HG03095 (cell line): Measurements from ENCODE around the gene MYCBPAP.

Experiments used
- ATAC-seq: cut with Tn5 transposase; IDR thresholded peaks from one replicate; pipeline ENCODE4 v1.9.1; 2021; ENCODE audit warnings: moderate library complexity; ENCODE audit not compliant: unreplicated experiment

MYCBPAP gene

DNA sequence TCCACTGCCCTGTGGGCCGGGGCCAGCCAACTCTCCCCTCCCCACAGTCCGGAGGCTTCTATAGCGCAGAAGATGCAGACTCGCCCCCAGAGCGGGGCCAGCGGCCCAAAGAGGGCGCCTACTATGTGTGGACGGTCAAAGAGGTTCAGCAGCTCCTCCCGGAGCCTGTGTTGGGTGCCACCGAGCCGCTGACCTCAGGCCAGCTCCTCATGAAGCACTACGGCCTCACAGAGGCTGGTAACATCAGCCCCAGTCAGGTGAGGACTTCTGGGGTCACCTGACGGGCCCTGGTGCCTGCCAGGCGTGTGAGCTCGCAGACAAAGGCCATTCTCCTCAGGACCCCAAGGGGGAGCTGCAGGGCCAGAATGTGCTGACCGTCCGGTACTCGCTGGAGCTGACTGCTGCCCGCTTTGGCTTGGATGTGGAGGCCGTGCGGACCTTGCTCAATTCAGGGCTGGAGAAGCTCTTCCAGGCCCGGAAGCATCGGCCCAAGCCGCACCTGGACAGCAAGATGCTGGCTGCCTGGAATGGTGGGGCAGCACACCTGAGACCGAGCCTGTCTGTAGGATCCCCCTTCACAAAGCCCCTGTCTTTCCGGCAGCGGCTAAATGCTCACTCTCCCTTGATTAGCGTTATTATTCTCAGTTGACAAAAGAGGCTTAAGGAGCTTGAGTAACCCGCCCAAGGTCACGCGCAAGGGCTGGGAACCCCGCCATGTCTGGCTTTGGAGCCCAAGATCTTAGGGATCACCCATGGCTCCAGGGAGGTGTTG, 42.6 kb downstream of the MYCBPAP start:
- ATAC-seq, result no peak

DNA sequence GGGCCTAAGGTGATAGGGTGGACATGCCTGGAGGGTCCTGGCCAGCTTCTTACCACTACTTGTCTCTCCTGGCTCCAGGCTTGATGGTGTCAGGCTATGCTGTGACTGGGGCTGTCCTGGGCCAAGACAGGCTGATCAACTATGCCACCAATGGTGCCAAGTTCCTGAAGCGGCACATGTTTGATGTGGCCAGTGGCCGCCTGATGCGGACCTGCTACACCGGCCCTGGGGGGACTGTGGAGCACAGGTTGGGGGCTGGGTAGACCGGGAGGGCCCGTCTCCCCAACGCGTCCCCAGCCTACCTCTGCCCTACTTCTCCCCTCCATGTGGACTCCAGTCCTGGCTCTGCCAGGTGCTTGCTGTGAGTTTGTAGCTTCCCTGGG, 43.2 kb downstream of the MYCBPAP start:
- no peak for ATAC-seq

DNA sequence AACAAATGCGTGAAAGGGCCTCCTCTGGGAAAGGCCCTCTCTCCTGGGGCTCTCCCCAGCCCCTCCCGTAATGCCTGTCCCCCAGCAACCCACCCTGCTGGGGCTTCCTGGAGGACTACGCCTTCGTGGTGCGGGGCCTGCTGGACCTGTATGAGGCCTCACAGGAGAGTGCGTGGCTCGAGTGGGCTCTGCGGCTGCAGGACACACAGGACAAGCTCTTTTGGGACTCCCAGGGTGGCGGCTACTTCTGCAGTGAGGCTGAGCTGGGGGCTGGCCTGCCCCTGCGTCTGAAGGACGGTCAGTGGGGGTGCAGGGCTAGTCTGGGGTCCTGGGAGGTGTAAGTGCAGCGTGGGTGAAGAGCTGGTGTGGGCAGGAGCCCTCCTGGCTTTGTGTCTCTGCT, 43.6 kb downstream of the MYCBPAP start:
- no peak for ATAC-seq

DNA sequence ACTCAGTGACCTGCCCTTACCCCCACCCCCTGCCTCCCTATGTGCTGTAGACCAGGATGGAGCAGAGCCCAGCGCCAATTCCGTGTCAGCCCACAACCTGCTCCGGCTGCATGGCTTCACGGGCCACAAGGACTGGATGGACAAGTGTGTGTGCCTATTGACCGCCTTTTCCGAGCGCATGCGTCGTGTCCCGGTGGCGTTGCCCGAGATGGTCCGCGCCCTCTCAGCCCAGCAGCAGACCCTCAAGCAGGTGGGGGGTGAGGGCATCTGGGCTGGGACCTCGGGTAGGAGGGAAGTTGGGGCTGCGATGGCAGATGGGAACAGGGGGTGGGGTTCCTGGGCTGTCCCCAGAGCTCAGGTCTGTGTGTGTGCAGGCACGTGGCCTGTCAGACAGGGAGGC, 46.0 kb downstream of the MYCBPAP start:
- no peak for ATAC-seq

DNA sequence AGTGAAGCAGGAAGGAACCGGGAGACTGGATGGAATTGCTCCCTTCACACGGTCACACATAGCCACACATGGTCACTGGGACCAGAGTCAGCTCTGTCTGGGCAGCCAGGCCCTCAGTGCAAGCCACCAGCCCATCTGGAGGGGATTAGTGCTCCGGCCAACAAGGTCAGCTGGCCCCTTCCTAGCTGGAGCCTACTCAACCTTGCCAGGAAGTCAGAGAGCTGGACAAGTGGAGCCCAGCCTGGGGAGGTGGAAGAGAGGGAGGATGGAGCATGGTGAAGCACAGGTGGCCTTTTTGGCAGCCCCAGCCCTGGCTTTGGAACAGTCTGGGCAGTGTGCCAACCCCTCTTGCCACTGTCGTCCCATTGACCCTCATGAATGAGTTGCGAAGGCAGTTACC, 48.6 kb downstream of the MYCBPAP start:
- ATAC-seq, result no peak

DNA sequence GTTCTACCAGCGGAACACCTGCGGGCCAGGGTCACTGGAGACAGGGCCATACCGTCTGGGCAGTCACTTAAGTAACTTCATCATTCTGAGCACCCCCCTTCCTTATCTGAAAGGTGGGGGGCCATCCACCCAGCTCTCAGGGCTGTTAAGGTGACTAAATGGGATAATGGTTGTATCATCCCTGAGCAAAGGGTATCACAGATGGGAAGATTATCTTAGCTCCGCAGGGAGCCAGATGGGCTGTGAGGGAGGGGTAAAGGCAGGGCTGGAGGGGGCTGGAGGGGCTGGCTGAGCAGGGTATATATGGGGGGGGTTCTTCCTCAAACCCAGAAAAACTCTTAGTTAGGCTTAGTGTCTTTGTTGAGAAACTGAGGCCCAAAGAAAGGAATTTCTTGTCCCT, 49.4 kb downstream of the MYCBPAP start:
- no peak for ATAC-seq

DNA sequence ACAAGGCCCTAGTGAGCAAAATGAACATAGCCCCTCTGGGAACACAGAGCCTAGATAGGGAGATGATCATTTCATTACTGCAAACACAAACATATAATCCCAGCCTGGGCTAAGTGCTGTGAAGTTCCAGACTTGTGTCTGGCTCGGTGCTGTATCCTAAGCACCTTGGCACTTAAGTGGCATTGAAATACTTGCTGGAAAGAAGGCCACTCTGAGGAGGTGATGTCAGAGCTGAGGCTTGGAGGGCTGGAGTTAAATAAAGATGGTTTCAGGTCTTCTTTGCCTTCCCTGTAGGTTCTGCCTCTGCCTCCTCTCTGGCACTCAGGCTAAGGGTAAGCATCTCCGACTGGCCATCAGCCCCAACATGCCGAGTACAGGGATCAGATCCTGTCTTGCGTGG, 49.9 kb downstream of the MYCBPAP start:
- ATAC-seq, result no peak

DNA sequence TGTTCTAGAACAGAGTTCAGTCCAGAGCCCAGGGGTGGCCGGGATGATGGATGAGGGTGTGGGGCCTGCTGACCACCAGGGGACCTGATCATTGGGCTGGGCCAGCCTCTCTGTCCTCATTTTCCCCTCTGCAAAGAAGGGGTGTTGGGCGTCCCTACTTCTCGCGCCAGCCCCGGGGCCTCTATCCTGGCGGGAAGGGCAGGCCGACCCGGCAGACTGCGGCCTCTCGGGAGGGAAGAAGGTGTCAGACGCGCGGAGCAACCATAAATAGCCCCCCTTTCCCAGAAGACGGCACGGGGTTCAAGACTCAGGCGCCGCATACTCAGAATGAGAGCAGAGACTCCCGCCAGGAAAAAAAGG, 50.3 kb downstream of the MYCBPAP start:
- ATAC-seq, result no peak

DNA sequence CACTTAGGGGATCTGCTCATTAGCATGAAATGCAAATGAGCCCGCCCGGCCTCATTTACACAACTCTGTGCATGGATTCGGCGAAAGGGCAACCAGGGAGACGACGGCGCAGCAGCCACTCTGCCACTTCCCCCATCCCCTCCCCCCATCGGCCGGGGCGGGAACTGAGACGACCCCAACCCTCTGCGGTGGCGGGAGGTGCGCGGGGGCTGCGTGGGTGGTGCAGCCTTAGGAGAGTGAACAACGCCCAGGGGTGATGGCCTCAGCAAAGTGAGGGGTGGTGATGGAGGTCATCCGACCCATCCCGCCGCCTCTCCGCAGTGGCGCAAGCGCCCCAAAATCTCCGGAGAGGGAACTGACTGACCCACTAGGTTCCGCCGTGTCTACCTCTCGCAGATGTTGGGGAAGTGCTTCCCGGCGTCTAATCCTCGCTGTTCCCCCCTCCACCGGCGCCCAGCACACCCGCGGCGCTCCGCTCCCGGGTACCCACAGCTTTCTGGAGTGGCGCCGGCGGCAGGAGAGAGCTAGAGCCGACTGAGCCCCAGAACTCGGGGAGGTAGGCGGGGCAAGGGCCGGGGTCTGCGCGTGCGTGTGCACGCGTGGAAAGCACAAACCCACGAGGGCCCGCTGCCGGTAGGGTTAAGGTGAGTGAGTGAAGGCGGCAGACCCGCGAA, 50.8 kb downstream of the MYCBPAP start:
- no peak for ATAC-seq

DNA sequence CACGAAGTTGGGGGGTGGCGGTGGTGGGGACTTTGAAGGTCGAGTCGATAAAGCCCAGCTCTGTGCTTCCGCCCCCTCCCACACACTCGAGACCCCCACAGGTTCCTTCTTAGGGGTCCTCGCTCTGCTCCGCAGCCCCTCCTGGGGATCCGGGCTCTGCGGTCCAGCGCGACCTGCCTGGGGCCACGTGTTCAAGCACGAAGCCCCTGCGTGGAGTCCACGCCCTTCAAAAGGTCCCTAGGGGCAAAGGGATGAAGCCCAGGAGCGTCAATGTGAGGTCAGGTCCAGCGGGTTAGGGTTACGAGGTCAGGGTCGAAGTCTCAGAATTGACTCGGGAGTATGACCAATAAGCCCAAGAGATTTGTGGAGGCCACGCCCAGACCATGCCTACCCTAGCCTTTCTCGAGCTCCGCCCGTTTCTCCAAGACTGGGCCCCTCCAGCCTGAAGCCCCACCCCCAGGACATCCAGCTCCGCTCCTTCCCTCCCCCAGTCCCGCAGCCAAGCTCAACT, 51.5 kb downstream of the MYCBPAP start:
- no peak for ATAC-seq

DNA sequence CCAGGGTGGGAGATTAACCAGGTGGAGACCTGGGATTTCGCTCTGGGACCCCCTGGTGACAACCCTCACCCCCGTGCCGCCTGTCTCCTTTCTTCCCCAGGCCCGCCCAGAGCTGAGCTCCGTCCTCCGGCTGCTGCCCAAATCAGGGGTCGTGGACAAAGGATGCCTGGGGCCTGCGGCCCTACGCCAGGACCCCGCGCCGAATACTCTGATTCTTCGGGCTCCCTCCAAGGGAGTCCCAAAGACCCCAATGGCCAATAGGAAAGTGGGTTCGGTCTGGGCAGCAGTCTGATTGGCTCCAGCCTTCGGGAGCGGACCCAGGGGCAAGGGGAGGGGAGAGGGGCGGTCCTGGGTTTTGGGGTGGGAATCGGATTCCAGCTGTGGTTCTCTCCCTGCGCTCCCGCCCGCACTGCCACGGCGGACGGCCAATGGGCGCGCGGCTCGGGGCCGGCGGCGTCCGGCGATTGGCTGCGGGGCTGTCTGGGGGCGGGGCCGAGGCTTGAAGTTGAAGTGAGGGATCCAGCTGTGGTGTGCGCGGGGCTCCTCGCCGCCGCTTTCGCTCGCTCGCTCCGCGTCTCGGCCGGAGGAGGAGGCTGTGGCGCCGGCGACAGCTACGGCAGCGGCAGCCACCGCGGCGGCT, 52.1 kb downstream of the MYCBPAP start, which contains the start of gene CACNA1G:
TSS of gene CACNA1G (plus strand) at position 531 of the 640 bp plus-strand sequence. CDS start 745 bp downstream, outside the sequence.
- ATAC-seq, result peak; percentile 84

DNA sequence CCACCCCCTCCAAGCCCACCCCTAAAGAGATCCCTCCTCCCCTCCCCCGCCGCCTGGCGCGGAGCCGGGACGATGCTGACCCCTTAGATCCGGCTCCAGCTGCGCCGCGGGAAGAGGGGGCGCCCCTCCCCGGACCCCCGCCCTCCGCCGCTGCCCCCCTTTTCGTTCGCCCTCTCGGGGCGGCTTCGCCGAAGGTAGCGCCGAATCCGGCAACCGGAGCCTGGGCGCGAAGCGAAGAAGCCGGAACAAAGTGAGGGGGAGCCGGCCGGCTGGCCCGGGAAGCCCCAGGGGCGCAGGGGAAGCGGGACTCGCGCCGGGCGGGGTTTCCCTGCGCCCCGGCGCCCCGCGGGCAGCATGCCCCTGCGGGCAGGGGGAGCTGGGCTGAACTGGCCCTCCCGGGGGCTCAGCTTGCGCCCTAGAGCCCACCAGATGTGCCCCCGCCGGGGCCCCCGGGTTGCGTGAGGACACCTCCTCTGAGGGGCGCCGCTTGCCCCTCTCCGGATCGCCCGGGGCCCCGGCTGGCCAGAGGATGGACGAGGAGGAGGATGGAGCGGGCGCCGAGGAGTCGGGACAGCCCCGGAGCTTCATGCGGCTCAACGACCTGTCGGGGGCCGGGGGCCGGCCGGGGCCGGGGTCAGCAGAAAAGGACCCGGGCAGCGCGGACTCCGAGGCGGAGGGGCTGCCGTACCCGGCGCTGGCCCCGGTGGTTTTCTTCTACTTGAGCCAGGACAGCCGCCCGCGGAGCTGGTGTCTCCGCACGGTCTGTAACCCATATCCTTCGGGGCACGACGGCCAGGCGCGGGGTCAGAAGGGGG, 52.9 kb downstream of the MYCBPAP start:
- no peak for ATAC-seq

DNA sequence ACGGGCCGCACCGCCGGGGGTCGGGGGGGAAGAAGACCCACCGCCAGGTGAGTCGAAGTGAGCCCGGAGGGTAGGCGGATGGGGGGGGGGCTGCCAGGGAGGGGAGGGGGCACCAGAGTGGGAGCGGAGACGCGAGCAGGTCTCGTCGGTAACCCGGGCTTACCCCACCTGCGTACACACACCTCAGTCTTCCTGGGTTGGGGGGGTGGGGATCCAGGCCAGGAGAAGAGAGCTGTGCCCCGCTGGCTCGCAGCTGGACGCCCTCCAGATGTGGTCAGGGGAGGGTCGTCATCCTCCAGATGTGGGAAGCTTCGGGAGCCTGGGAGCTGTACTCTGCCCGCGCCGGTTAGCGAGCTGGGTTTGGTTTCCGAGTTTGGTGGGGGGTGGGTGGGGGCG, 53.5 kb downstream of the MYCBPAP start:
- no peak for ATAC-seq

DNA sequence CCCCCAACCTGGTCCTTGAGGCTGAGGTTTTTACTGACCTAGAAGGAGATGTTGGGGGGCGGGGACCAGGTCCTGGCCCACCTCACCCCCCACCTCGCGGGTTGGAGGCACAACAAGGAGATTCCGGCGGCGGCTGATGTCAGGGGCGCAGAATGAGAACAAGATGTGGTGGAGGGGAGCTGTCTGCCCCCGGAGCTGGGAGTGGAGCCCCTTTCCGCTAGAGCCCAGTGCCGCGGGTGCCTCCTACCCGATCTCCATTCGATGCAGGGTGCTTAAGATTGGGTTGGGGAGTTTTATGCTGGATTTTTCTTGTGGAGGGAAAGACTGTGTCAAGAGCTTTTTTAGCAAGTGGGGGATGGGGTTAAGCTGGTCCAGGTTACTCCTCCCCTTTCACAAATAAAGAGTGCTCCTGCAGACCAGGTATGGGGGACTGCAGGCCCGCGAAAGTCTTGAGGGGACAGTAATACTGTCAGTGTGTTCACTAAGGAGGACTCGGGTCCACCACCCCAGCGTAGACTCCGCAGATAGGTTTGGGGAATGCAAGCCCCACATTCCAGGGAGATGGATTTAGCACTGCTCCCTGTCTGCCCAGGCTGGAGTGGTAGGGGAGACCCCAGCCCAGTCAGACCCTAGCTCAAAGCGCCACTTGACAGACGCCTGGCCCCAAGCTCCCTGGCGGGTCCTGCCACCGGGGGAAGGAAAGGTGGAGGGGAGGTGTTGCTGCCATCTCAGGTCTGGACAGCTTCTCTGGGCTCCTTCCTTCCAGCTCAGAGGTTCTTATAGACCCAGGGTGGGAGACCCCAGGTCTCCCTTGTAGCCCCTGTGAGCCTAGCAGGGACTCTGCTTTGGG, 54.2 kb downstream of the MYCBPAP start:
- ATAC-seq, result no peak

DNA sequence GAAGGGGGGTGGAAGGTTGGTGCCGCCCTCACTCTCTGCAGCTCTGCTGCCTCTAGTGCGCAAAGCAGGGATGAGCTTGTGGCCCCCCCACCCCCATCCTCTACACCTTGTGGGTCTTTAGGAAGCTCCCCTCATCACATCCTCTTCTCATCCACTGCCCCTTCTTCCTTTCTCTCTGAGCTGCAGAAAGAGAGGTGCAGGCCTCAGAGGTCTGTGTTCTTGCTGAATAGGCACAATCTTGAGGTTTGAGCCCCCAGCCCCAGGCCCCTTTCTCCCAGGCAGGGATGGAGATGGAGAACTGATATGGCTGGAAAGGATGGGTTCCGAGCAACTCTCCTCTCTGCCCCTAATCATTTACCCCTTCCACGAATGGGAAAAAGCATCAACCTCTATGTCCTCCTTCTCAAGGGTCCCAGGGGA, 54.9 kb downstream of the MYCBPAP start:
- no peak for ATAC-seq

DNA sequence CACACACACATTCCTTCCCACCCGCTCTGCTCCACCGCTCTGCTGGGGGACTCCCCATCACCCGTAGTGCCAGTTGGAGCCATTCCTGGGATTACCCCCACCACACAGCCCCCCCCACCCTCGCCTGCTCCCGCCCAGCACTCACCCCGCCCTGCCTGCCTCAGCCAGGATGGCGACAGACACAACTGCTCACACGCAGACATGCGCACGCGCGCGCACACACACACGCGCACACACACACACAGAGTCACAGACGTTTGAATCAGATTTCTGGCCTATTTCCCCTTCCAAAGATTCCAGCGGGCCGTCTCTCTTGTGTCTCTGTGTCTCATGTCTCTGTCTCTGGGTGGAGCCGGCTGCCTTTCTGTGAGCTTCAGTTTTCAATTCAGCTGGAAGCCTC, 56.7 kb downstream of the MYCBPAP start:
- no peak for ATAC-seq

DNA sequence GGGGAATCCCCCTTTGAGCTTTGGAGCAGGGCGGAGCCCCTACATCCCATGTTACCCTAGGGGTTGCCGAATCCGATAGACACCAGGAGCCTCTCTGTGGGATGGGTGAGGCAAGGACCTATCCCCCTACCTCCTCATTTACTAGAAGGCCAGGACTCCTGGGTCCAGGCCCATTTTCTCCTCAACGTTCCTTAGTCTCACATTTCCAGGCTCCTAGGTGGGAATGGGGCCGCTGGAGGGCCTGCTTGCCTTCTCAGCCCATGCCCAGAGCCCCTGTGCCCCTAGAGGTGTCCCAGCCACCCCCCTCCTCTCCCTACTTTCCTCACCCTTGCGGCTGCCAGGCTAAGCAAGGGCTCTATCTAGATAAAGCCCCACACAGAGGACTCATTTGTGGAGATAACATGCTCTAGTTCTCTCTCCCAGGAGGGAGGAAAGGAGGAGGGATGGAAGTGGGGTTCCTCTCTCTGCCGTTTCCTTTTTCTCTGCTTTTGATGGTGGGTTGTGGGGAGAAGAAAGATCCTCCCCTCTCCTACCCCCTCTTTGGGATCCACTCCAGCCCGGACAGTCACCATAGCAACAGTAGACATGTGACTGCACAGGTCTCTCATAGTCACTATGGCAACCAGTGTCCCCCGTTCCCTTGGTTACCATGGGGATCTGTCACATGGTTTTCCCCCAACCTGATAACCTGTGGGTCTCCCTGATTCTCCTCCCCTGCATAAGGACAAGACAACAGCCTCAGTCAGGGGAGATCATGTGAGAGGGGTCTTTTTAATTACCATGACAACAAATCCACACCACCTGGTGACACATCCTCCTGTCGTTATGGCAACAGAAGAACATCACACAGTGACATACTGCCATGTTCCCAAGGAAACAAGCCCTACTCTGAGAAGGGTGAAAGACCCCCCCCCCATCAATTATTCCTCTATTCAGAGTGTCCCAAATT, 57.4 kb downstream of the MYCBPAP start:
- ATAC-seq, result no peak

DNA sequence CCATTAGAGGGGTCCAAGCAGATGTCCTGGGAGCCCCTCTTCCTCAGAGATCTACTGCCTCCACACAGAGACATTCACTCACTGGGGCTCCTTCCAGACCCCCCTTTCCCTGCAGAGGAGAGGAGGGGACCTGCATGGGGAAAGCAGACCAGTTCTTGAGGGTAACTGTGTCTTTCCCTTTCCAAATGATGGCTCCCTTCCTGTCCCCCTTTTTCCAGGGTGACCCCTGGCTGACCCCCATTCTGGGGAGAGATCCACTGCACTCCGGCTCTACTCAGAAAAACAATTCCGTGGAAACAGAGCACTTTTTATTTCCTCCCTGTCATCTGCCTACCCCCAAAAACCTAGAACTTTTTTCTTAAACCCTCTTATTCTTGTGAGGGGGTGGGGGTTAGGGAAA, 58.6 kb downstream of the MYCBPAP start:
- no peak for ATAC-seq

DNA sequence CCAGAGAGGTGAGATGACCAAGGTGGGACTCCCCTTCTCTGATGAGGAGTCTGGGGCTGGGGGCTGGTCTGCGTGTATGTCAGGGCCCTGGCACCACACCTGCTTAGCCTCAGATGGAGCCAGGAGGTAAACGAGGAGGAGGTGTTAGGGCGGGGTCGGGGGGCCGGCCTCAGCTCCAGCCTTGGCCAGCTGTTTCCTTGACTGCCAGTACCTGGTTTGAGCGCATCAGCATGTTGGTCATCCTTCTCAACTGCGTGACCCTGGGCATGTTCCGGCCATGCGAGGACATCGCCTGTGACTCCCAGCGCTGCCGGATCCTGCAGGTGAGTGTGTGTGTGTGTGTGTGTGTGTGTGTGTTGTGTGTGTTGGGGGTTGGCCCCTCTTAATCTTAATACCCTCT, 60.4 kb downstream of the MYCBPAP start:
- ATAC-seq, result no peak
